Mesenchymal stem cell (in vitro differentiated cells and primary cell): ENCODE data around the gene KIF2A.
A peak's percentile ranks its signal among the peaks of the same experiment; 100 is the strongest.

Experiments
- DNase-seq: peaks from one replicate; pipeline ENCODE4 v3.0.0-alpha.2; 2013
- H2AFZ ChIP-seq: one replicate; pipeline ENCODE4 v1.6.1; 2013; ENCODE audit warnings: low read depth, mild to moderate bottlenecking, control low read depth, inconsistent platforms, low read length, moderate library complexity
- H2AK5ac ChIP-seq: 2 replicates; pipeline ENCODE4 v1.6.1; 2013; ENCODE audit warnings: low read length, moderate library complexity, mild to moderate bottlenecking, inconsistent platforms; ENCODE audit not compliant: severe bottlenecking
- H2BK120ac ChIP-seq: one replicate; pipeline ENCODE4 v1.6.1; 2013; ENCODE audit warnings: low read depth, mild to moderate bottlenecking, inconsistent platforms, low read length, moderate library complexity
- H2BK12ac ChIP-seq, 2 experiments: one replicate each; pipeline ENCODE4 v1.6.1; 2013; ENCODE audit warnings: inconsistent platforms in 2 of 2, low read length in 2 of 2, mild to moderate bottlenecking in 2 of 2, moderate library complexity in 2 of 2, control low read depth in 1 of 2
- H2BK15ac ChIP-seq: one replicate; pipeline ENCODE4 v1.6.1; 2013; ENCODE audit warnings: mild to moderate bottlenecking, low read depth, inconsistent platforms; ENCODE audit not compliant: poor library complexity, severe bottlenecking
- H2BK5ac ChIP-seq: 2 replicates; pipeline ENCODE4 v1.6.1; 2013; ENCODE audit warnings: low read depth, mild to moderate bottlenecking, low read length, control low read depth, inconsistent platforms; ENCODE audit not compliant: poor library complexity, severe bottlenecking
- H3K14ac ChIP-seq, 2 experiments: one replicate each; pipeline ENCODE4 v1.6.1; 2013; ENCODE audit warnings: inconsistent platforms in 2 of 2, low read length in 2 of 2, control low read depth in 1 of 2, mild to moderate bottlenecking in 1 of 2, moderate library complexity in 1 of 2
- H3K18ac ChIP-seq, 2 experiments: one replicate each; pipeline ENCODE4 v1.6.1; 2013; ENCODE audit warnings: inconsistent platforms in 2 of 2, low read length in 2 of 2, control low read depth in 1 of 2, low read depth in 1 of 2, mild to moderate bottlenecking in 1 of 2
- H3K23ac ChIP-seq, 2 experiments: one replicate each; pipeline ENCODE4 v1.6.1; 2013; ENCODE audit warnings: inconsistent platforms in 2 of 2, low read length in 2 of 2, mild to moderate bottlenecking in 2 of 2, moderate library complexity in 2 of 2, control low read depth in 1 of 2
- H3K27ac ChIP-seq: 2 replicates; pipeline ENCODE4 v1.5.1; 2013; ENCODE audit warnings: mild to moderate bottlenecking, moderate library complexity, low read length, control low read depth, inconsistent platforms; ENCODE audit not compliant: poor library complexity, severe bottlenecking
- H3K27me3 ChIP-seq, 2 experiments: 2 replicates each; pipeline versions ENCODE4 v1.6.1 to v1.7.0; 2013; ENCODE audit warnings: low read length in 2 of 2, mild to moderate bottlenecking in 2 of 2, moderate library complexity in 2 of 2, control low read depth in 1 of 2, inconsistent platforms in 1 of 2; ENCODE audit not compliant: control insufficient read depth in 1 of 2, insufficient read depth in 1 of 2
- H3K36me3 ChIP-seq, 2 experiments: 2 replicates each; pipeline versions ENCODE4 v1.6.1 to v1.7.0; 2013; ENCODE audit warnings: low read length in 2 of 2, control low read depth in 1 of 2, inconsistent platforms in 1 of 2, low read depth in 1 of 2, mild to moderate bottlenecking in 1 of 2; ENCODE audit not compliant: insufficient read depth in 2 of 2, control insufficient read depth in 1 of 2
- H3K4ac ChIP-seq, 2 experiments: one replicate each; pipeline ENCODE4 v1.6.1; 2013; ENCODE audit warnings: inconsistent platforms in 2 of 2, low read length in 2 of 2, mild to moderate bottlenecking in 2 of 2, moderate library complexity in 2 of 2, control low read depth in 1 of 2, low read depth in 1 of 2
- H3K4me1 ChIP-seq: 2 replicates; pipeline ENCODE4 v1.6.1; 2013; ENCODE audit warnings: low read depth, low read length, control low read depth; ENCODE audit not compliant: control insufficient read depth, insufficient read depth
- H3K4me2 ChIP-seq: 2 replicates; pipeline ENCODE4 v1.6.1; 2013; ENCODE audit warnings: low read length, mild to moderate bottlenecking, inconsistent platforms; ENCODE audit not compliant: poor library complexity, severe bottlenecking
- H3K4me3 ChIP-seq, 2 experiments: 2 replicates each; pipeline versions ENCODE4 v1.5.1 to v1.7.0; 2013; ENCODE audit warnings: low read length in 2 of 2, mild to moderate bottlenecking in 2 of 2, control low read depth in 1 of 2, low read depth in 1 of 2; ENCODE audit not compliant: insufficient read depth in 1 of 2
- H3K79me1 ChIP-seq: replicated peaks from 2 replicates; pipeline ENCODE4 v1.6.1; 2013; ENCODE audit warnings: mild to moderate bottlenecking, control low read depth, low read length, inconsistent platforms; ENCODE audit not compliant: poor library complexity, severe bottlenecking
- H3K9ac ChIP-seq: 2 replicates; pipeline ENCODE4 v1.7.0; 2013; ENCODE audit warnings: mild to moderate bottlenecking, low read length, moderate library complexity
- H3K9me3 ChIP-seq: 2 replicates; pipeline ENCODE4 v1.7.0; 2013; ENCODE audit warnings: mild to moderate bottlenecking, low read length; ENCODE audit not compliant: control insufficient read depth
- H4K8ac ChIP-seq: one replicate; pipeline ENCODE4 v1.6.1; 2013; ENCODE audit warnings: inconsistent platforms, mild to moderate bottlenecking, low read length, moderate library complexity
- H4K91ac ChIP-seq: one replicate; pipeline ENCODE4 v1.6.1; 2013; ENCODE audit warnings: mild to moderate bottlenecking, low read length, inconsistent platforms
- WGBS: methylation state at CpG from one replicate; pipeline ENCODE4 v1.1.7; 2013; ENCODE audit warnings: mixed read lengths; 5-methylcytosine and 5-hydroxymethylcytosine counted together

KIF2A gene

GRCh38 chr5:62334082-62334481 is 28.1 kb downstream of the KIF2A start:
- no peak overlapping the region for H2AFZ ChIP-seq
- H3K27ac ChIP-seq = no peak overlapping the region
- H2BK5ac ChIP-seq = no peak overlapping the region
- peaks cover 2% of the 10 kb centered on the region for H3K4me1 ChIP-seq
- no peak overlapping the region for H3K9ac ChIP-seq
- no peaks in the 10 kb centered on the region for H3K9me3 ChIP-seq
- H2BK15ac ChIP-seq = no peak overlapping the region
- no peak overlapping the region for H3K23ac ChIP-seq
- no peak overlapping the region for H4K91ac ChIP-seq
- no peak overlapping the region for H3K14ac ChIP-seq
- no peak overlapping the region for H3K4me2 ChIP-seq
- no peak for DNase-seq
- whole genome bisulfite sequencing = 99% methylated on average over 2 of the region's 2 CpGs
- peaks cover 36% of the 10 kb centered on the region for H3K79me1 ChIP-seq
- H2BK120ac ChIP-seq = no peak overlapping the region
- H3K18ac ChIP-seq = no peak overlapping the region
- H3K4ac ChIP-seq = no peak overlapping the region
- H2BK12ac ChIP-seq = no peak overlapping the region
- no peak overlapping the region for H3K4me3 ChIP-seq
- H3K27me3 ChIP-seq = no peaks in the 10 kb centered on the region
- peaks cover 3 to 20% of the 10 kb centered on the region in 2 experiments for H3K36me3 ChIP-seq
- H4K8ac ChIP-seq = no peak overlapping the region
- H2AK5ac ChIP-seq = no peak overlapping the region

GRCh38 chr5:62340392-62340791 is 34.4 kb downstream of the KIF2A start:
- no peak overlapping the region for H4K91ac ChIP-seq
- H2BK12ac ChIP-seq = no peak overlapping the region
- no peak overlapping the region for H4K8ac ChIP-seq
- no peak overlapping the region for H3K4me2 ChIP-seq
- no peak overlapping the region for H2BK5ac ChIP-seq
- no peak overlapping the region for H3K27ac ChIP-seq
- no peak overlapping the region for H3K4ac ChIP-seq
- no peaks in the 10 kb centered on the region for H3K4me1 ChIP-seq
- H3K27me3 ChIP-seq = no peaks in the 10 kb centered on the region
- no CpG with 5 or more reads among the region's 1 CpG for WGBS
- no peak overlapping the region for H3K18ac ChIP-seq
- no peak overlapping the region for H2BK15ac ChIP-seq
- peaks cover 18% of the 10 kb centered on the region for H3K79me1 ChIP-seq
- peaks cover 0 to 2% of the 10 kb centered on the region in 2 experiments for H3K36me3 ChIP-seq
- DNase-seq = peak; percentile 42
- no peak overlapping the region for H2AFZ ChIP-seq
- H2BK120ac ChIP-seq = no peak overlapping the region
- no peak overlapping the region for H3K23ac ChIP-seq
- no peak overlapping the region for H3K14ac ChIP-seq
- H2AK5ac ChIP-seq = no peak overlapping the region
- H3K9ac ChIP-seq = no peak overlapping the region
- H3K9me3 ChIP-seq = no peaks in the 10 kb centered on the region
- H3K4me3 ChIP-seq = no peak overlapping the region

GRCh38 chr5:62340979-62341378 is 35.0 kb downstream of the KIF2A start:
- no peak overlapping the region for H3K14ac ChIP-seq
- no peak overlapping the region for H3K4ac ChIP-seq
- H3K79me1 ChIP-seq = peaks cover 17% of the 10 kb centered on the region
- no peak overlapping the region for H3K23ac ChIP-seq
- no peak overlapping the region for H2BK5ac ChIP-seq
- peaks cover 0 to 2% of the 10 kb centered on the region in 2 experiments for H3K36me3 ChIP-seq
- no peak overlapping the region for H2BK12ac ChIP-seq
- 96% methylated on average over 2 of the region's 2 CpGs for WGBS
- H3K18ac ChIP-seq = no peak overlapping the region
- H3K9me3 ChIP-seq = no peaks in the 10 kb centered on the region
- H2AK5ac ChIP-seq = no peak overlapping the region
- H3K4me2 ChIP-seq = no peak overlapping the region
- H3K4me3 ChIP-seq = no peak overlapping the region
- no peak overlapping the region for H4K8ac ChIP-seq
- no peak overlapping the region for H2AFZ ChIP-seq
- no peak overlapping the region for H2BK15ac ChIP-seq
- H3K27me3 ChIP-seq = no peaks in the 10 kb centered on the region
- no peak overlapping the region for H4K91ac ChIP-seq
- no peak overlapping the region for H3K9ac ChIP-seq
- no peak overlapping the region for H2BK120ac ChIP-seq
- no peak overlapping the region for H3K27ac ChIP-seq
- H3K4me1 ChIP-seq = no peaks in the 10 kb centered on the region
- DNase-seq = no peak

GRCh38 chr5:62341783-62342475 is 35.9 kb downstream of the KIF2A start:
- Histone ChIP-seq H3K4me3 (no peak overlapping the region), H2BK12ac (no peak overlapping the region), H3K18ac (no peak overlapping the region), H3K4me1 (no peaks in the 10 kb centered on the region), H3K79me1 (peaks cover 18% of the 10 kb centered on the region), H2AK5ac (no peak overlapping the region), H2BK120ac (no peak overlapping the region), H3K23ac (no peak overlapping the region), H3K9me3 (no peaks in the 10 kb centered on the region), H4K91ac (no peak overlapping the region), H3K4ac (no peak overlapping the region), H3K36me3 (peaks cover 0 to 2% of the 10 kb centered on the region in 2 experiments), H3K27me3 (no peaks in the 10 kb centered on the region), H3K14ac (peak overlapping the region in 1 of 2 experiments; percentile 48), H4K8ac (no peak overlapping the region), H3K4me2 (no peak overlapping the region), H3K9ac (no peak overlapping the region), H2AFZ (no peak overlapping the region), H3K27ac (no peak overlapping the region), H2BK5ac (no peak overlapping the region), H2BK15ac (no peak overlapping the region)
- no peak for DNase-seq
- 100% methylated on average over 3 of the region's 4 CpGs for WGBS
